PC-3 (cell line): ENCODE results near the gene CCDC167.

Experiments
- CTCF ChIP-seq: fragments of 300-600 bp; sonication (generic); conservative IDR thresholded peaks from 2 replicates; pipeline ENCODE4 v1.5.1; 2017; ENCODE audit warnings: antibody characterized with exemption, low read depth, mild to moderate bottlenecking, low read length
- EZH2phosphoT487 ChIP-seq: fragments of 300-600 bp; sonication (generic); IDR thresholded peaks from 2 replicates; pipeline ENCODE4 v1.6.1; 2018; ENCODE audit warnings: mild to moderate bottlenecking, antibody characterized with exemption, low read length, borderline replicate concordance

DNA sequence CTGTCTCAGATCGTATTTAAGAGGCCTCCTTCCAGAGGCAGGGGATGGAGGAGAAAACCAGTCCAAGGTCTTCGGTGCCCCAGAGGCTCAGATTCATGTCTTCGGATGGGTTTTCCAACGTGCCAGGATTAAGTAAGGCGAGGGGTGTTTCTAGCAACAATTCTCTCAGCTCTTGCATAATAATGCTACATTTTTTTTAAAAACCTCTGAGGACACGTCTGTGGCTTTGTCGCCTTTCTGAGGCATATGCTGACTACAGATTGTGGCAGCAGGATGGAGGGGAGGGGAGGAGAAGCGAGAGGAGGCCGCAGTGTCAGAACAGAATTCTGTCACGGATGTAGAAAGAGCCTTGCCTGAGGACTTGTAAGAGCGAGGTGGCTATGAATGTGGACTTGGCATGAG lies 17.7 kb upstream of the CCDC167 start:
- no peak for TF ChIP-seq CTCF
- TF ChIP-seq EZH2phosphoT487 = no peak
